H1 (cell line): ENCODE results near the gene NEDD4L. TPM values are rescaled to one million over a fixed set of nuclear protein-coding genes. Genes with fewer than 3 reads are reported as not detected.

Experiments used
- E2F6 ChIP-seq: IDR thresholded peaks from 2 replicates; pipeline ENCODE4 v1.6.1; 2012; ENCODE audit warnings: inconsistent platforms
- SP2 ChIP-seq: IDR thresholded peaks from 2 replicates; pipeline ENCODE4 v1.6.1; 2012; ENCODE audit warnings: mild to moderate bottlenecking, low read length, inconsistent platforms
- polyA plus RNA-seq, 7 experiments: library from polyadenylated mRNA; depleted of rRNA in 3 of 7; stranded (reverse) in 5 of 7; unstranded in 2 of 7; fragments of >200 nt in 5 of 7; fragments of 200-250 nt in 2 of 7; gene quantifications; 1 replicate in 5 of 7; 2 replicates in 1 of 7; 4 replicates in 1 of 7; pipeline versions ENCODE4 v1.2.1 to v1.2.3, GENCODE V29; 2011 to 2013; ENCODE audit warnings: missing spikeins in 2 of 7, mixed read lengths in 2 of 7
- total RNA-seq: library from RNA; stranded (reverse); fragmentation: NEBNext Ultra II Directional; extraction: Animal tissue kit (Norgen Biotek cat#: 25700); gene quantifications from 2 replicates; pipeline ENCODE4 v1.2.1, GENCODE V29; 2021

Gene NEDD4L
- total and polyA plus RNA-seq, 2 of the 8 experiments (the other 6 are each of a cell fraction or from before 2014, with no cell fraction given): 37.3 to 69.8 TPM

- TF ChIP-seq SP2 (no peak), E2F6 (no peak)
Observed at GRCh38 chr18:58325494-58325893, 281.5 kb downstream of the NEDD4L start (continued).
